ENCODE measurements around the gene WDR12.
A peak's percentile ranks its signal among the peaks of the same experiment; 100 is the strongest.
"Not testable (repeated sequence)": the region's sequence is repeated elsewhere in the genome, so short reads cannot be mapped to it uniquely, and the experiment has no call there.

Gene WDR12

DNA sequence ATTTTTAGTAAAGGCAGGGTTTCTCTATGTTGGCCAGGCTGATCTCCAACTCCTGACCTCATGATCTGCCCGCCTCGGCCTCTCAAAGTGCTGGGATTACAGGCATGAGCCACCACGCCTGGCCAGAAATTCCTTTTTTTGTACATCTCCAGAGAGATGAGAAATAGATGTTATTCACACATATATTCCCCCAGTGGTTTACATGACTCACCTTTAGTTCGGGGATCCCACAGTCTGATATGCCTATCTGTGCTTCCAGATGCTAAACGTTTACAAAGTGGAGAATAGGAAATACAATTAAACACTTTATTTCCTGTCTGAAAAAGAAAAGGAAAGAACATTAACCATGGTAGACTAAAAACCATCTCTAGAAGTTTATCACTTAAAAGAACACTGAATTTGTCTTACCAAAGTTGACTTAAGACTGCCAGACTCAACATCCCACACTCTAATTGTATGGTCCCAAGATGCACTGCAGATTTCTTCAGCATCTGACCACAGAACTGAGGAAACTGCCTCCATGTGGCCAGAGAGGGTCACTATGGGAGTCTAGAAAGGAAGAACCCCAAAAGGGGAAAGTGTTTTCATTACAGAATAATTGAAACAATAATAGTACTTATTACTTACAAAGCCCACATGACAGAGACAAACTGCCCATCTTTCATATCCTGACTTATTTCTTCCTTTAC, 27.3 kb downstream of the WDR12 start:
- no peak for DNase-seq

DNA sequence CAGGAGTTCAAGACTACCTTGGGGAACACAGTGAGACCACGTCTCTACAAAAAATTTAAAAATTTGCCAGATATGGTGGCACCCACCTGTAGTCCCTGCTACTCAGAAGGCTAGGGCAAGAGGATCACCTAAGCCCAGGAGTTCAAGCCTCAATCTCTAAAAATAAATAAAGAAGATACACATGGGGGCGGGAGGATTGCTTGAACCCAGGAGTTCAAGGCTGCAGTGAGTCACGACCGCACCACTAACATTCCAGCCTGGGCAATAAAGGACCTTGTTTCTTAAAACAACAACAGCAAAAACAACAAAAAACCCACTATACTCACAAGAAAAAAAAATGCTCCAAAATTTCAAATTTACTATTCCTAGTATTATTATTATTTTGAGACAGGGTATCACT, 29.9 kb downstream of the WDR12 start:
- no peak for DNase-seq

DNA sequence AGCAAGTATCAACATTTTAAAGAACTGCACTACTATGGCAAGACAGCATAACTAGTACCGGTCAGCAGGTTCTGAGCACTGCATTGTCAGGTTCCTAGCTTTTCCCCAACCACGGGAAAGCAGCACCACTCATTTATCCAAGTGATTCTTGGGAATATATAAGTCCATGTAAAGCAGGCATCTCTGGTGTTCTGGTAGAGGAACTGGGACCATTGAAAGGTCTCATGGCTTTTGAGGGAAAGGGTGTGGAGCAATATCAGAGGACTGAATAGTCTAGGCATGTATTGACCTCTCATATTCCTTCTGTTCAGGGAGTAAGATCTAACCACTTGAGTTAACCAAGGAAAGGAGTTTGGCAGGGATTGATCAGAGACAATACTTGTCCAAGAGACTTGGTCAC, 33.8 kb downstream of the WDR12 start:
- no peak for DNase-seq

DNA sequence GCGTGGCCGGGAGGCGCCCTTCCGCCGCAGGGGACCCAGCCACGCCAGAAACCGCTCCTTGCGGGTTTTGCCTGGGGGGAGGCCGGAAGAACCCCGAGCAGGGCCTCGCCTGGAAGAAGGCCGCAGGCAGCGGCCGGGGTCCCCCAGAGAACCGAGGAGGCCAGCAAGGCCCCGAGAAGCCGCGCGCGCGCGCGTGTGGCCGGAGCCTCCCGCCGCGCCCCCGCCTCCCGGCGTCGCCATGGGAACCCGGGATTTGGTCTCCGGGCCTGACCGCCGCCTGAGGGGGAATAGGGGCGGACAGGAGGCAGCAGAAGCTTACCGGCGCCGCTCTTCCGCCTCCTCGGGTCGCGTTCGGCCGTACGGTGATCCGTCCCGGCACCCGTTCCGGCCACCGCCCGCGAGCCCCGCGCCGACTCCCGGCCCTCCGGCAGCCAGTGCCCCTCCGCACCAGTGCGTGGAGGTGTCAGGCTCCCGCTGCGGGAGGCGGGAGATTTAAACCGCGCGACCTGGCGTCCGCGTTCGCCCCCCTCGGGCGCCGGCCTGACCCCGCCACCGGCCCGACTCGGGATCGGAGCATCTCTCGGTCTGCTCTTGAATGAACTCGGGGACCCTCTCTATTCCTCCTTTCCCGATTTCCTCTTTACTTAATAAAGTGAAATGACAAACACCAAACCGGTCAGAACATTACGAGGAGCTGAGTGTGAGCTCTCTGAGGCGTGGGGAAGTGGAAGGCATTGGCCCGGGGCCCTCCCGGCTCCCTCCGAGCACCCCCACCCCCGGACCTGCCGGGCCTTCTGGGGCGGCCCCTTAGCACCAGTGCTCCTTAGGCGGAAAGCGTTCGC, 40.0 kb downstream of the WDR12 start, which contains the start of gene ICA1L:
Gene ICA1L, minus strand, starts transcription at position 467 of the 842 bp plus-strand sequence. CDS start 42,757 bp downstream, outside the sequence.
- peak; percentile 77 for DNase-seq

DNA sequence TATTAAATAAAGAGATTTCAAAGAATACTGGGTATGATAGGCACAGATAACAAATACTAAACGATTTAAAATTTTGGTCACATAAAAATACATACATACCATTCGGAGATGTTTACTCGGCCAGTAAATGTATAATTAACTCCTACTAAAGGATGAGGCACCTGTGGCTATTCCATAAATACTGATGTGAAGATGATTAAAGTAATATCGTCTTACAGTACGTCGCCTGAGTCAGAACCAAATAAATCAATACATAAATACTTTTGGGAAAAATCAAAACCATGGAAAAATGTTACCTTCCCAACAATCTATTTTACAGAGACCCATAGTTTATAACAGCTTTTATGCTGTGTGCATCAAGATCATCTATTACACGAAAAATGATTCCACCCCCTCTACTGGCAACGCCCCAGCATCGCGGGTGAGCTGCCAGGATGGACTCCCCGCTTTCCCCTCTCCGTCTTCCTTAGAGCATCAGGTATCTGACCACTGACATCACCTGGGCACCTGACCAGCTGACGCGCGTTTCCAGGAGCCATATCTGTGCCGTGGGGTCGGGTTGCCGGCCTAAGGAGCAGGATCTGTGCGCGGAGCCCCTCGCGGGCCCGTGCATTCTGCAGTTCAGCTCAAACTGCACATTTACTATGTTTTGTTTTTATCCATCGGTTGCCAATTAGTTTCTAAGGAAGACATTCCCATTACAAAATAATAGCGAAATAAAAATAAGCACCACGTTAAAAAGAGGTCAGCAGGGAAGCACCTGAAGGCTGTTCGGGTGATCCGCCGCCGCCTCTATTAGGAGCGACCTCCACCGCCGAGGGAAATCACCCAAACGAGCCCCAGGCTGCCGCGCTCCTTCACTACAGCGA, 40.8 kb downstream of the WDR12 start:
- DNase-seq = peak; percentile 80 to 81

DNA sequence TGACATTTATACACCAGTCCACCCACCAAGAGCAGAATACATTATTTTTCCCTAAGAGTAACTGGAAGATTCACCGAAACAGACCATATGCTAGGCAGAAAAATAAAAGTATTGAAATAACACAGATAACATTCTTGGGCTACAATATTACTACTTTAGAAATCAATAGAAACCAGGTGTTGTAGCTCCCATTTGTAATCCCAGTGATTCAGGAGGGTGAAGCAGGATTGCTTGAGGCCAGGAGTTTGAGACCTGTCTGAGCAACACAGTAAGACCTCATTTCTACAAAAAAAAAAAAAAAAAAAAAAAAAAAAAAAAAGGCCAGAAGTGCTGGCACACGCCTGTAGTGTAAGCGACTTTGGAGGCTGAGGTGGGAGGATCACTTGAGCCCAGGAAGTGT, 49.5 kb downstream of the WDR12 start:
- DNase-seq = no peak

DNA sequence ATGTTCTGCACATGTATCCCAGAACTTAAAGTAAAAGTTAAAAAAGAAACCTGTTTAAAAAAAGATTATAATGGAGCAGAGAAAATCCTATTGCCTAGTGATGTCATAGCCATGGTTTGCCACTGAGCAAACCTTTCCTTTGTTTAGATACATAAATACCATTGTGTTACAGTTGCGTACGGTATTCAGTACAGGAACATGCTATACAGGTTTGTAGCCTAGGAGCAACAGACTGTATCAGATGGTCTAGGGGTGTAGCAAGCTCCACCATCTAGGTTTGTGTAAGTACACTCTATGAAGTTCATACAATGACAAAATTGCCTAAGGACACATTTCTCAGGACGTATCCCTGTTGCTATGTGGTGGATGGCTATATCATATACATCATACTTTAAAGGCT, 52.9 kb downstream of the WDR12 start:
- no peak for DNase-seq

DNA sequence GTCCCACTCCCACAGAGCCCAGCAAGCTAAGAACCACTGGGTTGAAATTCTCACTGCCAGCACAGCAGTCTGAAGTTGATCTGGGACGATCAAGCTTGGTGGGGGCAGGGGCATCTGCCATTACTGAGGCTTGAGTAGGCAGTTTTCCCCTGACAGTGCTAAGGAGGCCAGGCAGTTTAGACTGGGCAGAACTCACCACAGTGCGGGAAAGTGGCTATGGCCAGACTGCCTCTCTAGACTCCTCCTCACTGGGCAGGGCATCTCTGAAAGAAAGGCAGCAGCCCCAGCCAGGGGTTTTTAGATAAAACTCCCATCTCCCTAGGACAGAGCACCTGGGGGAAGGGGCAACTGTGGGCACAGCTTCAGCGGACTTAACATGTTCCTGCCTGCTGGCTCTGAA, 62.1 kb downstream of the WDR12 start:
- not testable (repeated sequence) for DNase-seq

DNA sequence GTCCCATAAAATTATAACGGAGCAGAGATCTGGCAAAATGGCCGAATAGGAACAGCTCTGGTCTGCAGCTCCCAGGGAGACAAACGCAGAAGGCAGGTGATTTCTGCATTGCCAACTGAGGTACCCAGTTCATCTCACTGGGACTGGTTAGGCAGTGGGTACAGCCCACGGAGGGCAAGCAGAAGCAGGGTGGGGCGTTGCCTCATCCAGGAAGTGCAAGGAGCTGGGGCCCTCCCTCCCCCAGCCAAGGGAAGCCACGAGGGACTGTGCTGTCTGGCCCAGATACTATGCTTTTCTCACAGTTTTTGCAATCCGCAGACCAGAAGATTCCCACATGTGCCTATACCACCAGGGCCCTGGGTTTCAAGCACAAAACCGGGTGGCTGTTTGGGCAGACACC, 62.7 kb downstream of the WDR12 start:
- no peak for DNase-seq

DNA sequence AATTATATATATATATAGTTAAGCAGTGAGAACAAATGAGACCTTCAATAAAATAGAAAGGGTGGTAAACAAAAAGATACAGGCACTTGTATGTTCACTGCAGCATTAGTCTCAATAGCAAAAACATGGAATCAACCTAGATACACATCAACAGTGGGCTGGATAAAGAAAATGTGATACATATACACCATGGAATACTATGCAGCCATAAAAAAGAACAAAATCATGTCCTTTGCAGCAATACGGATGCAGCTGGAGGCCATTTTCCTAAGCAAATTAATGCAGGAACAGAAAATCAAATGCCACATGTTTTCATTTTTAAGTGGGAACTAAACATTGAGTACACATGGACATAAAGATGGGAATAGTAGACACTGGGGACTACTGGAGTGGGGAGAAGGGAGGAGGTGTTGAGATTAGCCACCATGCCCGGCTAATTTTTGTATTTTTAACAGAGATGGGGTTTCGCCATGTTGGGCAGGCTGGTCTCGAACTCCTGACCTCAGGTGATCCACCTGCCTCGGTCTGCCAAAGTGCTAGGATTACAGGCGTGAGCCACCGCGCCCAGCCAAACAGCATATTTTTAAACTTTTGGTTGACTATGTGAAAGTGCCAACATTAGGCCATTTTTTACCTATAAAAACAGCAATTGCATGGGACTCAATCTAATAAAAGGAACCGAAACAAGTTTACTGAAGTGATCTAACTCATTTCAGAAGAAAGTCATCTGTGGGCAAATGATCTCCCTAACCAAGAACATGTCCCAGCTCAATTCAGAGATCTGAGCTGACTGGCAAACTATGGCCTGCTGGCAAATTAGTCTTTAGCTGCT, 63.6 kb downstream of the WDR12 start:
- no peak for DNase-seq

DNA sequence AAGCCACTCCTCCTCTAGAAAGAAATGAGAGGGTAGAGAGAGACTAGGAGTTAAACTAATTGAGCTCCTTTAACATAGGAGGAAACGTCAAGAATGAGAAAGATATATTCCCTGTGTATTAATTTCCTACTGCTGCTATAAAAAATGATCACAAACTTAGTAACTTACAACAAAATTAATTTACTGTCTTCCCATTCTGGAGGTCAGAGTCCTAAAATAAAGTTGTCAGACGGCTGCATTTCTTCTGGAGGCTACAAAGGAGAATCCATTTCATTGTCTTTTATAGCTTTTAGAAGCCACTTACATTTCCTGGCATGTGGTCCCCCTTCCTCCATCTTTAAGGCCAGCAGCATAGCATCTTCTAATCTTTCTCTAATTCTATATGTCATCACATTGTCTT, 66.8 kb downstream of the WDR12 start:
- DNase-seq = no peak

DNA sequence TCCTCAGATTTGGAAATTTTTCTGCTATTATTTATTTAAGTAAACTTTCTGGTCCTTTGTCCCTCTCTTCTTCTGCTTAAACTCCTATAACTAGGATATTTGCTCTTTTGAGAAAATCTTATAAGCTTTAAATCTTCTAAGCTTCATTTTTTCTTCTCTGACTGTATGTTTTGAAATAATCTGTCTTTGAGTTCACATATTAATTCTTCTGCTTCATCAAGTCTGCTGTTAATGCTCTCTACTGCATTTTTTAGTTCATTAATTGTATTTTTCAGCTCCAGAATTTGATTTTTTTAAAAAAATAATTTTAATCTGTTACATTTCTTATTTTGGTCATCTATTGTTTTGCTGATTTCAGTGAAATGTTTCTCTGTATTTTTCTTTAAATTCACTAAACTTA, 68.8 kb downstream of the WDR12 start:
- DNase-seq = no peak

DNA sequence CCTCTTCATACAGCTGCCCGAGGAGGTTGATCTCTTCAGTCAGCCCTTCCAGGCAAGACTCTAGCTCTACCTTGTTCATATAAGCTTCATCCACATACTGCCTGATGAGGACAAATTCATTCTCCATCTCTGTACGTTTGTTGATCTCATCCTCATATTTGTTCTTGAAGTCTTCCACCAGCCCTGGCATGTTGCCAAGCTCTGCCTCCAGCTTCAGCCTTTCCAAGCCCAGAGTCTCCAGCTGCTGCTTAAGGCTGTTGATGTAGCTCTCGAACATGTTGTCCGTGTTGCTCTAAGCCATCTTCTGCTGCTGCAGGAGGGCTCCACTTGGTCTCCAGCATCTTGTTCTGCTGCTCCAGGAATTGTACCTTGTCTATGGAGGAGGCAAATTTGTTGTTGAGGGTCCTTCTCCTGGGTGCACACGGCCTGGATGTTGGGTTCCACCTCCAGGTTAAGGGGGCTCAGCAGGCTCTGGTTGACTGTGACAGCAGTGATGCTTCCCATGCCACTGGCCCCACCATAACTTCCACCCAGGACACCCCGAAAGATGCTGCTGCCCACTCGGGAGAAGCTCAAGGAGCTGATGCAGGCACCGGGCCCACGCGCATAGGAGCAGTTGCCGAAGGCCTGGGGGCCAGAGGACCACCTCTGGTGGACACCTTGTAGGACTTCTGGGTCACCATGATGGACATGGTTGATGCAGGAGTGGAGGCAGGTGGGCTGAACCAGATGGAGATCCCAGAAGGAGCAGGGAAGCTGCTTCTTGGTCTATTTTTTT, 70.2 kb downstream of the WDR12 start:
- DNase-seq = no peak

DNA sequence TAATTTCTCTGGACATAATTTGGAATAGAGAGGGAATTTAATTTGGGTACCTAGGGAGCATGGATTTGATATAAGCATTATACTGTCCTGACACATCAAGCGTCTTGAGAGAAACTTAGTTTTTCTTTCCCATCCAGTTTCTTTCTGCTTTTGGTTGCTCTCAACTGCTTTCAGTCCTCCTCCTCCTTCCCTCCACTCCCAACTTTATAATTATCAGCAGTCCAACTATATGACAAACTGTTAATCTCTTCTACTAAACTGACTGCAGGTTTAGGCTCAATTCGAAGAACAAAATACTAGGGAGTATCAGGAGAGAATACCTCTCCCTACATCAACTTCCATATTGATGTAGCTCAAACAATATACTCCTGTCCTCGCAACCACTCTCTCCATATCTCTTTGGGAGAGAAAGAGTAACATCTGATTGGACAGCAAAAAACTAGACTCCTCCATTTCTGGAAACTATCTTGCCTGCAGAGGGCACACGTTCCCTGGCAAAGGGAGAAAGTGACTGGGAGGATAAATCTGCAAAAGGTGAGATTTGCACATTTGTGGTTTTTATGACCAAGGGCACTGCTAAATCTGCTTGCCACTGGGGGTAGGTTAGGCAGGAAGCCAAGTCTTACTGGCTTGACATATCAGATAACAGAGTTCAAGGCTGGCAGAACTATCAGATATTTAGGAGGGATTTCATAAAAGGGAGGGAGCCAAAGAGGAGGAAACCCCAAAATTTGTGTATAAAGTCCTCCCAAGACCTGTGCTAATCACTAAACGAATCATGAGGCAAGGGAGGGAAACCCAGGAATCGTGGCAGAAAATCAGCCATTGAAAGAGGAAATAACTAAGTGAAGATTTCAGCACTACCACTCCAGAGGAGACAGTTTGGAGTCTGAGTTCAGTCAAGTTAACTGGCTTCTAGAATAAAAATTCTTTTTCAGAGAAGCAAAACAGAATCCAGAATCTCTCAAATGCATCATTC, 79.9 kb downstream of the WDR12 start:
- peak; percentile 61 to 64 for DNase-seq

DNA sequence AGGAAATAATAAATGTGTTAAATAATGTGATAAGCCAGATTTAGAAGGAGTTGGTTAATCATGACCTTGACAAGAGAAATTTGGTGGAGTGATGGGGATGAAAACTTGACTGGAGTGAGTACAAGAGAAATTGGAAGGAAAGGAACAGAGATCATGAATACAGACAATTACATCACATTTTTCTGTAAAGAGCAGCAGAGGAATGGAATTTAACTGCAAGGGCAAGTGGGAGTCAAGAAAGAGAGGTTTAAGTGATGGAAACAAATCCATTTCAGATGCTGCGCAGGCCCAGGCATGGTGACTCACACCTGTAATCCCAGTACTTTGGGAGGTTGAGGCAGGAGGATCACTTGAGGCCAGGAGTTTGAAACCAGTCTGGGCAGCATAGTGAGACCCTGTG, 86.6 kb downstream of the WDR12 start:
- DNase-seq = no peak

Measured in activated T-cell treated with anti-CD3 and anti-CD28 coated beads, Interleukin-2, amount 50 U/mL, for 48 hours (primary cell).